Pons (tissue), 1 donor: Measurements from ENCODE around the gene PDXP.

Experiments used
- DNase-seq: peaks from one replicate; pipeline ENCODE4 v3.0.0-alpha.2; 2016; ENCODE audit warnings: low spot score

The PDXP gene

GRCh38 chr22:37697538-37697835 lies 39.0 kb downstream of the PDXP start:
- no peak for DNase-seq

GRCh38 chr22:37701141-37701786 lies 42.7 kb downstream of the PDXP start:
- DNase-seq, result peak; percentile 78

GRCh38 chr22:37703906-37704305 lies 45.4 kb downstream of the PDXP start:
- DNase-seq, result no peak

GRCh38 chr22:37704645-37705044 lies 46.1 kb downstream of the PDXP start:
- no peak for DNase-seq

- DNase-seq, result no peak
Observed at GRCh38 chr22:37705205-37705604, 46.7 kb downstream of the PDXP start.

- DNase-seq, result peak; percentile 17
Observed at GRCh38 chr22:37708580-37709444, 50.3 kb downstream of the PDXP start.

- DNase-seq, result no peak
Observed at GRCh38 chr22:37709445-37709765, 50.9 kb downstream of the PDXP start.

- DNase-seq, result no peak
Observed at GRCh38 chr22:37710675-37711074, 52.2 kb downstream of the PDXP start.

GRCh38 chr22:37711490-37711889 lies 53.0 kb downstream of the PDXP start:
- no peak for DNase-seq

GRCh38 chr22:37713761-37714160 lies 55.2 kb downstream of the PDXP start:
- no peak for DNase-seq

GRCh38 chr22:37714634-37715033 lies 56.1 kb downstream of the PDXP start:
- DNase-seq, result no peak

GRCh38 chr22:37715760-37716159 lies 57.2 kb downstream of the PDXP start:
- DNase-seq, result no peak
